RCC 7860 (cell line): ENCODE results near the gene C11orf91.
A peak's percentile ranks its signal among the peaks of the same experiment; 100 is the strongest.
"Not testable (repeated sequence)": the region's sequence is repeated elsewhere in the genome, so short reads cannot be mapped to it uniquely, and the experiment has no call there.

Source experiments
- DNase-seq: peaks from one replicate; pipeline ENCODE4 v3.0.0-alpha.2; 2015; ENCODE audit warnings: low spot score
- FAIRE-seq: peaks from 2 replicates; lab custom pipeline; 2012; peaks lifted over from hg19 to GRCh38; lab: Jason Lieb, UNC

The C11orf91 gene

GRCh38 chr11:33698921-33699320, 1.7 kb downstream of the C11orf91 start:
- no peak for DNase-seq
- FAIRE-seq = no peak

GRCh38 chr11:33697997-33698396, 2.6 kb downstream of the C11orf91 start:
- DNase-seq = no peak
- no peak for FAIRE-seq

- DNase-seq (no peak), FAIRE-seq (no peak)
Measured at GRCh38 chr11:33696931-33697638, 3.5 kb downstream of the C11orf91 start.

- FAIRE-seq = no peak
- no peak for DNase-seq
Measured at GRCh38 chr11:33696411-33696810, 4.2 kb downstream of the C11orf91 start.

- DNase-seq (no peak), FAIRE-seq (no peak)
Measured at GRCh38 chr11:33695051-33695566, 5.5 kb downstream of the C11orf91 start.

- FAIRE-seq (no peak), DNase-seq (no peak)
Measured at GRCh38 chr11:33694346-33695050, 6.1 kb downstream of the C11orf91 start.

- DNase-seq = no peak
- FAIRE-seq = no peak
Measured at GRCh38 chr11:33692541-33692940, 8.1 kb downstream of the C11orf91 start.

GRCh38 chr11:33692013-33692504, 8.6 kb downstream of the C11orf91 start:
- peak; percentile 91 for FAIRE-seq
- DNase-seq = peak; percentile 93

GRCh38 chr11:33691066-33691864, 9.4 kb downstream of the C11orf91 start:
- DNase-seq = no peak
- FAIRE-seq = no peak

GRCh38 chr11:33690290-33691065, 10.1 kb downstream of the C11orf91 start:
- FAIRE-seq (peak; percentile 98), DNase-seq (peak; percentile 99)

- FAIRE-seq (no peak), DNase-seq (no peak)
Measured at GRCh38 chr11:33689501-33689900, 11.1 kb downstream of the C11orf91 start.

- FAIRE-seq = no peak
- peak; percentile 21 for DNase-seq
Measured at GRCh38 chr11:33689085-33689484, 11.5 kb downstream of the C11orf91 start.

- FAIRE-seq (no peak), DNase-seq (peak; percentile 33)
Measured at GRCh38 chr11:33687733-33688479, 12.7 kb downstream of the C11orf91 start.

GRCh38 chr11:33685082-33685481, 15.5 kb downstream of the C11orf91 start:
- FAIRE-seq (no peak), DNase-seq (no peak)

GRCh38 chr11:33684003-33684706, 16.5 kb downstream of the C11orf91 start:
- DNase-seq (no peak), FAIRE-seq (no peak)

- no peak for DNase-seq
- no peak for FAIRE-seq
Measured at GRCh38 chr11:33682446-33682845, 18.2 kb downstream of the C11orf91 start.

GRCh38 chr11:33682019-33682418, 18.6 kb downstream of the C11orf91 start:
- DNase-seq (no peak), FAIRE-seq (no peak)

GRCh38 chr11:33678616-33679015, 22.0 kb downstream of the C11orf91 start:
- not testable (repeated sequence) for DNase-seq, FAIRE-seq
